Measurements from ENCODE around the gene PNMA8B.

The PNMA8B gene, protein sequence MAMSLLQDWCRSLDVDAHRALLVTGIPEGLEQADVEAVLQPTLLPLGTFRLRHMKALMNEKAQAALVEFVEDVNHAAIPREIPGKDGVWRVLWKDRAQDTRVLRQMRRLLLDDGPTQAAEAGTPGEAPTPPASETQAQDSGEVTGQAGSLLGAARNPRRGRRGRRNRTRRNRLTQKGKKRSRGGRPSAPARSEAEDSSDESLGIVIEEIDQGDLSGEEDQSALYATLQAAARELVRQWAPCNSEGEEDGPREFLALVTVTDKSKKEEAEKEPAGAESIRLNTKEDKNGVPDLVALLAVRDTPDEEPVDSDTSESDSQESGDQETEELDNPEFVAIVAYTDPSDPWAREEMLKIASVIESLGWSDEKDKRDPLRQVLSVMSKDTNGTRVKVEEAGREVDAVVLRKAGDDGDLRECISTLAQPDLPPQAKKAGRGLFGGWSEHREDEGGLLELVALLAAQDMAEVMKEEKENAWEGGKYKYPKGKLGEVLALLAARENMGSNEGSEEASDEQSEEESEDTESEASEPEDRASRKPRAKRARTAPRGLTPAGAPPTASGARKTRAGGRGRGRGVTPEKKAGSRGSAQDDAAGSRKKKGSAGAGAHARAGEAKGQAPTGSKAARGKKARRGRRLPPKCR

DNA sequence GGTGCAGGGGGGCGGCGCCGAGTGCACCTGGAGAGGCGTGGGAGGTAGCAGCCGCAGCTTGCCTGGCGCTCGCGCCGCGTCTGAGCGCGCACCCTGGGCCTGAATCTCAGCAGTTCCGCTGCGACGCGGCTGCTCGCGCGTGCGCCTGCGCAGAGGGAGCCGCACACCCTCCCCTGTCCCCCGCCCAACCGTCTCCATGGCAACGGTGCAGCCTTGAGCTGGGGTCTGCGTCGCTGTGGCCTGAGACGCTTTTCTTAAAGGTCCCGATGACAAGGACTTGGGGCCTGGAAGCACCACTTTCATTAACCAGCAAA lies at the start of gene PNMA8B:
Gene PNMA8B (minus strand): TSS at position 82 of the 314 bp plus-strand sequence. CDS start 402 bp downstream, outside the sequence.
- Histone ChIP-seq H3K4me1 (ENCODE audit: control insufficient read depth, insufficient read depth, low read length) (peaks cover 5% of the 10 kb centered on the region), H3K4me3 (ENCODE audit: low read length) (no peak within 1 kb of the TSS), H3K9me3 (ENCODE audit: control insufficient read depth, low read length) (no peaks in the 10 kb centered on the region), H3K9ac (ENCODE audit: low read length) (no peak within 1 kb of the TSS), H3K36me3 (ENCODE audit: control insufficient read depth, insufficient read depth, low read length) (no peaks in the 10 kb centered on the region), H3K27me3 (ENCODE audit: control insufficient read depth, insufficient read depth, low read length) (peaks cover 24% of the 10 kb centered on the region)

DNA sequence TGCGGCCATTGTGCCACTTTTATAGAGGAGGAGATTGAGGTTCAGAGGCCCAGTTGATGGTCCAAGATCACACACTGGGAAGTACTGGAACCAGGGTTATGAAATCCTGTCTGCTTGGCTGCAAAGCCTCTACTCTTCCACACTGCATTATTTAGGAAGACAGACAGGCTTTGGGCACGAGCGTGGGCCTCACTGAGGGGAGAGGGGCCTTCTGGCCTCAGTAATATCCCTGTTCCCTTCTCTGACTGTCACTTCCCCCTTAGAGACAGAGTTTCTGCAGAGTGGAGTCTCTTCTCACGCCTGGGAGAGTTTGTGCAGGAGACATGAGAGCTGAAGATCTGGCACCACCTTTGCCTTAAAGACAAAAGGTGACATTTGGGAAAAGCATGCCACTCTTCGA lies 49.0 kb upstream of the PNMA8B start:
- no peaks in the 10 kb centered on the region for H3K4me1 ChIP-seq (ENCODE audit: control insufficient read depth, insufficient read depth, low read length)

DNA sequence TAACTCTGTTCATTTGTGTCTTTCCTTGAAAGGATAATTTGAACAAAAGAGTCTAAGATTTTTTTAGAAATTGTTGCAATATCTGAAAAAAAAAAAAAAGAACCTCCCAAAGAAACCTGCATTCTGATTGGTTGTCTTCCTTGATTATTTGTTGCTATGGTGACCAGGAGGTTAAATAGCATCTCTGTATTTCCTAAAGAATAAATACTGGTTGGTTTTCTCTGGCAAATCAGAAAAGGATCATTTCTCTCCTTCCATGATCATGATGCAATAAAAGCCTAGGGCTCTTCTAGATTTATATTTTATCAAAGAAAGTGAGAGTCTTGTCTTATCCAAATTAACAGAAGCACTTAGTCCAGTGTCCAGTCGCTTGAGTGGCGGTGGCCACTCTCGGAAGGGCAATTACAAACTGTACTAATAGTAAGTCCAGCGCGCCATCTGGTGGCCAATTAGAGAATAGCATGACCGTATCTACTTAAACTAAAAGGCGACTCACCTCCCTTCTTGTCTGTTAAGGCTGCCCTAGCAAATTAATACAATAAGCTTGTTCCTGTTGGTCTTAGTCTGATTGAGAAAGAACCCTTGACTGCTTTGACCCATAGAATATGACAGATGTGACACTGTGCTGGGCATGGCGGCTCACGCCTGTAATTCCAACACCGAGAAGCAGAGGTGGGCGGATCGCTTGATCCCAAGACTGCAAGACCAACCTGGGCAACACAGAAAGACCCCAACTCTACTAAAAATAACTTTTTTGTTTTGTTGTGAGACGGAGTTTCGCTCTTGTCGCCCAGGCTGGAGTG lies 47.0 kb upstream of the PNMA8B start:
- Histone ChIP-seq H3K9me3 (ENCODE audit: control insufficient read depth, low read length) (no peaks in the 10 kb centered on the region), H3K4me3 (ENCODE audit: low read length) (no peak overlapping the region)

More for the DNA sequence above, 49.0 kb upstream of the PNMA8B start:
- no peaks in the 10 kb centered on the region for H3K36me3 ChIP-seq (ENCODE audit: control insufficient read depth, insufficient read depth, low read length)
- no peaks in the 10 kb centered on the region for H3K27me3 ChIP-seq (ENCODE audit: control insufficient read depth, insufficient read depth, low read length)
- H3K9me3 ChIP-seq (ENCODE audit: control insufficient read depth, low read length), result no peaks in the 10 kb centered on the region
- no peak overlapping the region for H3K4me3 ChIP-seq (ENCODE audit: low read length)
- H3K9ac ChIP-seq (ENCODE audit: low read length), result no peak overlapping the region

DNA sequence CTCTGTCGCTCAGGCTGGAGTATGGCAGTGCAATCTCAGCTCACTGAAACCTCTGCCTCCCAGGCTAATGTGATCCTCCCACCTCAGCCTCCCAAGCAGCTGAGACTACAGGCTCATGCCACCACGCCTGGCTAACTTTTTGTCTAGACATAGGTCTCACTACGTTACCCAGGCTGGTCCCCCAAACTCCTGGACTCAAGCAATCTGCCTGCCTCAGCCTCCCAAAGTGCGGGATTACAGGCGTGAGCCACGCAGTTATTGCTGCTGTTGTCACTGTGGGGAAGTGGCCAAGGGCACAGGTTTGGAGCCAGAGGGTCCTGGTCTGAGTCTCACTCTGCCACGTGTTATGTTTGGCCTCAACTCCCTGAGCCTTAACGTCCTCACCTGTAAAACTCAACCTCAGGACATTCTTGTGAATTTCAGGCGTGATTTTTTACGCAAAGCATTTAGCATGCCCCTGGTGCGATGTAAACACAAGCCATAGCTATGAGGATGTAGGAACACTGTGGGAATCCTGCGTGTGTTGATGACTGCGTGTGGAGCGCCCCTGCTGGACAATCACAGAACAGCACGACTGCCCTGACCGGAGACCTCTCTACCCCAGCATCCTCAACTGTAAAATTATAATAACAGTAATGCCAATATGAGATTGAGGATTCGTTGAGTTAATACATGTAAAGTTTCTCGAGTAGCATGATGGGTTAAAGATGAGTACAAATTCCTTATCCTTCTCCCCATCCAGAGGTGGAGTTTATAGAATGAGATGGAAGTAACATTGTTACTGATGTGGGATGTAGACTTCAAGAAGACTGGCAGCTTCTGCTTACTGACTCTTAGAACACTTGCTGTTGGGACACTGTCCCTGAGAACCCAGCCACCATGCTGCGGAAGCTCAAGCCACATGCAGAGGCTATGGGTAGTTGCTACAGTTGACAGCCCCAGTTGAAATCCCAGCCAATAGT lies 41.8 kb upstream of the PNMA8B start:
- Histone ChIP-seq H3K27me3 (ENCODE audit: control insufficient read depth, insufficient read depth, low read length) (no peaks in the 10 kb centered on the region), H3K9ac (ENCODE audit: low read length) (no peak overlapping the region), H3K4me1 (ENCODE audit: control insufficient read depth, insufficient read depth, low read length) (no peaks in the 10 kb centered on the region), H3K36me3 (ENCODE audit: control insufficient read depth, insufficient read depth, low read length) (no peaks in the 10 kb centered on the region), H3K4me3 (ENCODE audit: low read length) (no peak overlapping the region), H3K9me3 (ENCODE audit: control insufficient read depth, low read length) (no peaks in the 10 kb centered on the region)

More for the DNA sequence above, 47.0 kb upstream of the PNMA8B start:
- Histone ChIP-seq H3K27me3 (ENCODE audit: control insufficient read depth, insufficient read depth, low read length) (no peaks in the 10 kb centered on the region), H3K4me1 (ENCODE audit: control insufficient read depth, insufficient read depth, low read length) (no peaks in the 10 kb centered on the region), H3K36me3 (ENCODE audit: control insufficient read depth, insufficient read depth, low read length) (no peaks in the 10 kb centered on the region), H3K9ac (ENCODE audit: low read length) (no peak overlapping the region)

DNA sequence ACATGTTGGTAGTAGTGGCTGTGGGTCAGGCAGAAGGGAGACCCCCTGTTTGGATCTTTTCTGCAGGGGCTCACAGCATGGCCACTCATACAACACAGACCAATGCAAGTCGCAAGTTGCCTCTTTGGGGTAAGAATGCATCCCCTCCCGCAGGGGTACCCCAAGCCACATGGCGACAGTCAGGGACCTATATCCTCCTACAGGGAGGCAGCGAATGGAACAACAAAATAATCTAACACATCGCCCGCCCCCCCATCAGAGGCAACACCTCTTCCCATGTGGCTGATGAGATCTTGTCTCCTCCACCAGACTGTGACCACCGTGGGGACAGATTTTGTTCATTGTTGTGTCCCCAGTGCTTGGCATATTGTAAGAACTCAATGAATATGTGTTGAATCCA lies 40.7 kb upstream of the PNMA8B start:
- no peak overlapping the region for H3K9ac ChIP-seq (ENCODE audit: low read length)
- no peaks in the 10 kb centered on the region for H3K4me1 ChIP-seq (ENCODE audit: control insufficient read depth, insufficient read depth, low read length)
- H3K27me3 ChIP-seq (ENCODE audit: control insufficient read depth, insufficient read depth, low read length), result no peaks in the 10 kb centered on the region
- no peaks in the 10 kb centered on the region for H3K36me3 ChIP-seq (ENCODE audit: control insufficient read depth, insufficient read depth, low read length)
- H3K9me3 ChIP-seq (ENCODE audit: control insufficient read depth, low read length), result no peaks in the 10 kb centered on the region
- no peak overlapping the region for H3K4me3 ChIP-seq (ENCODE audit: low read length)

DNA sequence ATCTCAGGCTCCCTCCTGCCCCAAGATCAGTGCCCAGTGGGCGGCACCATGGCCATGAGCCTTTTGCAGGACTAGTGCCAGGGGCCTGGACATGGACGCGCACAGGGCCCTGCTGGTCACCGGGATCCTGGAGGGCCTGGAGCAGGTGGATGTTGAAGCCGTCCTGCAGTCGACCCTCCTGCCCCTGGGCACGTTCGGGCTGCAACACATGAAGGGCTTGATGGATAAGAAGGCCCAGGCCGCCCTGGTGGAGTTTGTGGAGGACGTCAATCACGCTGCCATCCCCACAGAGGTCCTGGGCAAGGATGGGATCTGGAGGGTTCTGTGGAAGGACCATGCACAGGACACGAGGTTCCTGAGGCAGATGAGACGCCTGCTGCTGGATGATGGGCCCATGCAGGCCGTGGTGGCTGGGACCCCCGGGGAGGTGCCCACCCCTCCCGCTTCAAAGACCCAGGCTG lies 38.0 kb upstream of the PNMA8B start:
- Histone ChIP-seq H3K9me3 (ENCODE audit: control insufficient read depth, low read length) (no peaks in the 10 kb centered on the region), H3K36me3 (ENCODE audit: control insufficient read depth, insufficient read depth, low read length) (no peaks in the 10 kb centered on the region), H3K4me3 (ENCODE audit: low read length) (no peak overlapping the region), H3K9ac (ENCODE audit: low read length) (no peak overlapping the region), H3K27me3 (ENCODE audit: control insufficient read depth, insufficient read depth, low read length) (no peaks in the 10 kb centered on the region), H3K4me1 (ENCODE audit: control insufficient read depth, insufficient read depth, low read length) (no peaks in the 10 kb centered on the region)

DNA sequence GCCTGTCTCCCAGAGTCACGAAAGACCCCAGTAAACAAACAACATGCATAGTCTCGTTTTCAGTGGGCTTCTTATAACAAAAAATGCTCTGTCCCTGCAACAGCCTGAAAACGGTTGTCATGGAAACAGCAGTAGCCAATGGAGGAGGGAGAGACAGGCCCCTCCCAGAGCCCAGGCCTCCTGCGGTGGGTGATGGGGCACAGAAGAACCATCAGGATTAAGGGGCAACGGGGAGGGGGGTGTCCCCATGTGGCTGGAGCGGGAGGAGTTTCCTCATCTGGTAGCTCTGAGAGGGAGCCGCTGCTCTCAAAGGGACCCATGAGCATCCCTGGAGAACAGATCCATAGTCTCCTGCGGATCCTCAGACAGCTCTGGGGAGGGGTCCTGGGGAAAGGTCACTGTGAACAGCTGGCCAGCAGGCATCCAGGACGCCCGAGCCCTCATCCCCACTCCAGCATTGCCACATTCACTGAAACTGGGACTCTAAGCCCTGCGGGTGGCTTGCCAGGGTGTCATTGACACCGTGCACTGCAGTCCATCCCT lies 37.5 kb upstream of the PNMA8B start:
- H3K36me3 ChIP-seq (ENCODE audit: control insufficient read depth, insufficient read depth, low read length), result no peaks in the 10 kb centered on the region
- H3K27me3 ChIP-seq (ENCODE audit: control insufficient read depth, insufficient read depth, low read length), result no peaks in the 10 kb centered on the region
- no peak overlapping the region for H3K9ac ChIP-seq (ENCODE audit: low read length)
- no peaks in the 10 kb centered on the region for H3K4me1 ChIP-seq (ENCODE audit: control insufficient read depth, insufficient read depth, low read length)
- no peak overlapping the region for H3K4me3 ChIP-seq (ENCODE audit: low read length)
- no peaks in the 10 kb centered on the region for H3K9me3 ChIP-seq (ENCODE audit: control insufficient read depth, low read length)

DNA sequence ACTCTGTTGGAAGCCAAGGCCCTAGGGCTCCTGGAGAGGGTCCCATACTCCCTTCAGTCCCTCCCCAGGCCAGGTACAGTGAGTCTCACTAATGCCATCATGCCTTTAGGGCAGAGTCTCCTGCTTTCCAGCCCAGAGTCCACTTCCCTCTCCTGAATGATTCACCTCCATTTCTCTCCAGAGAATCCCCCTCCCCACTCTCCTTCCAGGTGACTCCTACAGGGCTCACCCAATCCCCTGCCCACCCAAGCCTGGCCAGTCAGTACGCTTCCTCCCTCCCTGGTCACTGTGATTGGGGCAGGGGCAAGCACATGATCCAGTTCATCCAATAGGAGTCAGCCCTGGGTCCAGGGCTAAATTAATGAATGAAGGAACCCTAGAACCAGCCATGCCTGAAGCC lies 35.0 kb upstream of the PNMA8B start:
- Histone ChIP-seq H3K9me3 (ENCODE audit: control insufficient read depth, low read length) (no peaks in the 10 kb centered on the region), H3K27me3 (ENCODE audit: control insufficient read depth, insufficient read depth, low read length) (no peaks in the 10 kb centered on the region), H3K4me1 (ENCODE audit: control insufficient read depth, insufficient read depth, low read length) (no peaks in the 10 kb centered on the region), H3K9ac (ENCODE audit: low read length) (no peak overlapping the region), H3K36me3 (ENCODE audit: control insufficient read depth, insufficient read depth, low read length) (no peaks in the 10 kb centered on the region), H3K4me3 (ENCODE audit: low read length) (no peak overlapping the region)

DNA sequence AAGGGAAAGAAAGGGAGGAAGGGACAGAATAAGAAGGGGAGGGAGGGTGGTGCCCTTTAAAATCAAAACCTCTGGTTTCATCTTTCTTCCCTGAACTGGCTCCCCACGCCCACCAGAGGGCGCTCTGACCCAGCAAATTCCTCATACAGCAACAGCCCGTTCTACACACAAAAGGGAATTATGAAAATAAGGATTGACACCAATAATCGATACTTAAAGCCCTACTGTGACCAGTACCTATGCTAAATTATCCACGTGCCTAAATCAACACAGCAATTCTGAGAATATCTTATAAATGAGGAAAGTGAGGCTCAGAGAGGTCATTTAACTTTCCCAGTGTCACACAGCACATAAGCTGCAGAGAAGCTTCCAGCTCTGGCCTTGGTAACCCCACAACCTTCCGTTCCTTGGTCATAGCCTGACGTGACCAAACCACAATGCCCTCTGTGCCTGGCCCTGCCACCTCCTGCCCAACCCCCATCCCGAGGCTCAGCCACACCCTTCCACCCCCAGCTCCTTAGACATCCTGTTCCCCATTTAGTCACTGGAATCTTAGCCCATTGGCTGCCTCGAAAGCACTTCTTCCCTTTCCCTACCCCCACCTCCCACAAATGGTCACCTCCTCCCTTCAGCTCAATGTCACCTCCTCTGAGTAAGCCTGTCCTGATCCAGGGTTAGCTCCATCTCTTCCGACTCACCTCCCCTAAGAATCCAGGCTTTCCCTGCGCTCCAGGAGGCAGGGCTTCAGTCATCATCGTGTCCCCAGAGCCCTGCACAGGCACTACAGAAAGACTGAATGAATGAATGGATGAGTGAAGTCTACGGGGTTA lies 34.2 kb upstream of the PNMA8B start:
- Histone ChIP-seq H3K4me1 (ENCODE audit: control insufficient read depth, insufficient read depth, low read length) (no peaks in the 10 kb centered on the region), H3K4me3 (ENCODE audit: low read length) (no peak overlapping the region), H3K9me3 (ENCODE audit: control insufficient read depth, low read length) (no peaks in the 10 kb centered on the region), H3K36me3 (ENCODE audit: control insufficient read depth, insufficient read depth, low read length) (no peaks in the 10 kb centered on the region), H3K9ac (ENCODE audit: low read length) (no peak overlapping the region), H3K27me3 (ENCODE audit: control insufficient read depth, insufficient read depth, low read length) (no peaks in the 10 kb centered on the region)

DNA sequence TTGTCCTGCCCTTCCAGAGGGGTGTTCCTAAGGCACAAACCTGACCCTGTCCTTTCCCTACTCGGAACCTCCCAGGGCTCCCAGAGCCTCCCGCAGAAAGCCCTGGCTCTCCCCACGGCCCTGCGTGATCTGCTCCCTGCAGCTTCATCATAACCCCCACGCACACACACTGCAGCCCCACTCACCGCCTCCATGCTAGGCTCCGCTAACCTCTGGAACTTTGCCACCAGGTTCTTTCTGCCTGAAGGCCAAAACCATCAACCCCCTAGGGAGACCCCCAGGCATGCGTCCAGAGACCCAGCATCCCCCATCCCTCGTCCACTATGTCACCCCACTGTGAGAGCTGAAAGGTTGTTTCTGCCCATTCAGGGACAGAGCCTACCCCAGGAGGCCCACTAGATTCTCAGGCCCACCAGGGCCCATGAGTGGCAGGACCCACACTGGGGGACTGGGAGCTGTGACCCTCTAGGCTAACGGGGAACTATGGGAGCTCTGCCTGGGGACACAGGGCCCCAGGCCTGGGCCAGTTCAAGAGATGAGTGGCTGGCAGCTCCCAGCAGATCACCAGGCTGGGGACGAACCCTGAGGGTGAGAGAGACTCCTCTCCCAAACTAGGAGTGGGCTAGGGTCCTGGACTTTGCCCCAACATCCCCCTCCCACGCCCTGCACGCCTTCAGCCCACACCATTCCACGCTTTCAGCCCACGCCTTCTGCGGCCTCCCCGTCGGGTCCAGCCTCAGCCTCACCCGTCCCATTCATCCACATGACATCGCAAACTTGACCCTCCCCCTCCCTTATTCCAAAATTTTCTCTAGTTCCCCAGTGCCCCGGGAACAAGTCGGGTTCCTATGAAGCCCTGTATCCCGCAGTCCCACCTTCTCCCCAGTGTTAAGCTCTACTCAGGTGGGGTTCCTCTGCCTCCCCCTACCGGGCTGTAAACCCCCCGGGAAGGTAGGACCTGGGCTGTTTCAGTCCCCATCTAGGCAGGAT lies 33.2 kb upstream of the PNMA8B start:
- H3K9ac ChIP-seq (ENCODE audit: low read length), result no peak overlapping the region
- no peak overlapping the region for H3K4me3 ChIP-seq (ENCODE audit: low read length)
- H3K9me3 ChIP-seq (ENCODE audit: control insufficient read depth, low read length), result no peaks in the 10 kb centered on the region
- H3K36me3 ChIP-seq (ENCODE audit: control insufficient read depth, insufficient read depth, low read length), result no peaks in the 10 kb centered on the region
- no peaks in the 10 kb centered on the region for H3K4me1 ChIP-seq (ENCODE audit: control insufficient read depth, insufficient read depth, low read length)
- no peaks in the 10 kb centered on the region for H3K27me3 ChIP-seq (ENCODE audit: control insufficient read depth, insufficient read depth, low read length)

All from mucosa of stomach (tissue), 1 donor.